Tibial nerve (tissue), 4 donors: Measurements from ENCODE around the gene CLCN7. TPM values are rescaled to one million over a fixed set of nuclear protein-coding genes. Genes with fewer than 3 reads are reported as not detected.

Experiments used
- DNase-seq, 2 donors: peaks; one replicate each; pipeline ENCODE4 v3.0.0-alpha.2; 2019; ENCODE audit warnings: low spot score in 2 of 2
- H3K27ac ChIP-seq, 4 donors: fragments of 200-600 bp; sonication (generic) in 3 of 4; one replicate each; pipeline ENCODE4 v1.5.1; 2017 to 2019; ENCODE audit warnings: mild to moderate bottlenecking in 1 of 4
- H3K27me3 ChIP-seq, 2 donors: fragments of 200-600 bp; sonication (generic) in 1 of 2; one replicate each; pipeline versions ENCODE4 v1.5.1 to v1.6.0; 2017 to 2019
- H3K36me3 ChIP-seq, 3 donors: fragments of 200-600 bp; sonication (generic); one replicate each; pipeline ENCODE4 v1.5.1; 2018 to 2019
- H3K4me1 ChIP-seq, 4 donors: fragments of 200-600 bp; sonication (generic) in 3 of 4; one replicate each; pipeline ENCODE4 v1.5.1; 2017 to 2019
- H3K4me3 ChIP-seq, 4 donors: fragments of 200-600 bp; sonication (generic) in 3 of 4; one replicate each; pipeline ENCODE4 v1.5.1; 2017 to 2019; ENCODE audit warnings: mild to moderate bottlenecking in 1 of 4, moderate library complexity in 1 of 4
- H3K9me3 ChIP-seq, 4 donors: fragments of 200-600 bp; sonication (generic) in 3 of 4; one replicate each; pipeline ENCODE4 v1.5.1; 2017 to 2019
- CTCF ChIP-seq, 5 experiments: fragments of 200-600 bp in 3 of 5; fragments of 450-650 bp in 2 of 5; sonication (generic) in 3 of 5; IDR thresholded peaks; one replicate each; pipeline ENCODE4 v1.5.1; 2016 to 2019; ENCODE audit warnings: antibody characterized with exemption in 5 of 5, mild to moderate bottlenecking in 3 of 5, moderate library complexity in 2 of 5
- EP300 ChIP-seq, 2 donors: sonication (generic); formaldehyde crosslinking; IDR thresholded peaks; one replicate each; pipeline ENCODE4 v1.6.1; 2017; ENCODE audit warnings: antibody characterized with exemption in 2 of 2, mild to moderate bottlenecking in 1 of 2
- POLR2A ChIP-seq, 2 donors: fragments of 450-650 bp; IDR thresholded peaks; one replicate each; pipeline ENCODE4 v1.6.1; 2017; ENCODE audit warnings: antibody characterized with exemption in 2 of 2, mild to moderate bottlenecking in 2 of 2, moderate library complexity in 2 of 2
- WGBS, 2 donors: methylation state at CpG; one replicate each; pipeline ENCODE4 v1.1.5; 2018; 5-methylcytosine and 5-hydroxymethylcytosine counted together
- total RNA-seq, 4 donors: library from RNA; depleted of rRNA; stranded (reverse); fragments of >200 nt; gene quantifications; one replicate each; pipeline ENCODE4 v1.1.0, GENCODE V29; 2016

CLCN7 gene
- total RNA-seq, 4 donors from 2014 or later: 38.7 to 136 (median 73.1) TPM

GRCh38 chr16:1455190-1456171 lies 19.3 kb downstream of the CLCN7 start:
- WGBS, 2 donors: 90 to 95% methylated on average over 32 to 40 of the region's 41 CpGs
- H3K4me3 ChIP-seq: no peak overlapping the region
- H3K36me3 ChIP-seq: peaks cover 0 to 96% (median 30%) of the 10 kb centered on the region in 3 donors
- TF ChIP-seq CTCF (IDR thresholded peaks at IDR 0.05) (no peak), EP300 (IDR thresholded peaks at IDR 0.05) (no peak)
- DNase-seq: no peak
- H3K27me3 ChIP-seq: no peaks in the 10 kb centered on the region
- no peaks in the 10 kb centered on the region for H3K4me1 ChIP-seq
- no peak overlapping the region for H3K27ac ChIP-seq
- H3K9me3 ChIP-seq: no peaks in the 10 kb centered on the region

GRCh38 chr16:1454561-1454960 lies 20.3 kb downstream of the CLCN7 start:
- TF ChIP-seq EP300 (IDR thresholded peaks at IDR 0.05) (no peak), POLR2A (IDR thresholded peaks at IDR 0.05) (no peak), CTCF (IDR thresholded peaks at IDR 0.05) (no peak)
- Histone ChIP-seq H3K36me3 (peaks cover 0 to 96% (median 30%) of the 10 kb centered on the region in 3 donors), H3K4me1 (no peaks in the 10 kb centered on the region), H3K4me3 (no peak overlapping the region), H3K27ac (no peak overlapping the region), H3K27me3 (no peaks in the 10 kb centered on the region), H3K9me3 (no peaks in the 10 kb centered on the region)
- no peak for DNase-seq
- 88 to 92% methylated on average over 8 to 17 of the region's 17 CpGs for WGBS, 2 donors

- H3K9me3 ChIP-seq: no peaks in the 10 kb centered on the region
- H3K36me3 ChIP-seq: peaks cover 0 to 100% (median 30%) of the 10 kb centered on the region in 3 donors
- H3K27me3 ChIP-seq: no peaks in the 10 kb centered on the region
- TF ChIP-seq CTCF (IDR thresholded peaks at IDR 0.05) (no peak), EP300 (IDR thresholded peaks at IDR 0.05) (no peak), POLR2A (IDR thresholded peaks at IDR 0.05) (no peak)
- no peak for DNase-seq
- WGBS, 2 donors: 92 to 96% methylated on average over 15 to 19 of the region's 19 CpGs
- H3K4me3 ChIP-seq: no peak overlapping the region
- H3K4me1 ChIP-seq: no peaks in the 10 kb centered on the region
- no peak overlapping the region for H3K27ac ChIP-seq
Measured at GRCh38 chr16:1453316-1453715, 21.5 kb downstream of the CLCN7 start.

GRCh38 chr16:1452530-1452929 lies 22.3 kb downstream of the CLCN7 start:
- Histone ChIP-seq H3K9me3 (no peaks in the 10 kb centered on the region), H3K27ac (no peak overlapping the region), H3K27me3 (no peaks in the 10 kb centered on the region), H3K4me3 (no peak overlapping the region), H3K36me3 (peaks cover 0 to 100% (median 31%) of the 10 kb centered on the region in 3 donors), H3K4me1 (no peaks in the 10 kb centered on the region)
- TF ChIP-seq CTCF (IDR thresholded peaks at IDR 0.05) (no peak), EP300 (IDR thresholded peaks at IDR 0.05) (no peak), POLR2A (IDR thresholded peaks at IDR 0.05) (no peak)
- no peak for DNase-seq
- WGBS, 2 donors: 91 to 93% methylated on average over 18 to 20 of the region's 20 CpGs

- 89 to 91% methylated on average over 29 to 34 of the region's 34 CpGs for WGBS, 2 donors
- TF ChIP-seq EP300 (IDR thresholded peaks at IDR 0.05) (no peak), POLR2A (IDR thresholded peaks at IDR 0.05) (no peak), CTCF (IDR thresholded peaks at IDR 0.05) (no peak)
- no peaks in the 10 kb centered on the region for H3K9me3 ChIP-seq
- H3K27me3 ChIP-seq: no peaks in the 10 kb centered on the region
- peaks cover 0 to 100% (median 36%) of the 10 kb centered on the region in 3 donors for H3K36me3 ChIP-seq
- DNase-seq: no peak
- no peak overlapping the region for H3K4me3 ChIP-seq
- H3K27ac ChIP-seq: no peak overlapping the region
- no peaks in the 10 kb centered on the region for H3K4me1 ChIP-seq
Measured at GRCh38 chr16:1451702-1452392, 23.0 kb downstream of the CLCN7 start.
